Stomach (tissue), 4 donors: ENCODE results near the gene RAC2.

Source experiments
- CTCF ChIP-seq, 7 experiments: fragments of 450-650 bp in 4 of 7; fragments of 200-600 bp in 3 of 7; sonication (generic) in 3 of 7; IDR thresholded peaks; one replicate each; pipeline ENCODE4 v1.5.1; 2016 to 2019; ENCODE audit warnings: antibody characterized with exemption in 7 of 7, control low read depth in 2 of 7, mild to moderate bottlenecking in 1 of 7
- EP300 ChIP-seq: sonication (generic); formaldehyde crosslinking; IDR thresholded peaks from one replicate; pipeline ENCODE4 v1.6.1; 2017; ENCODE audit warnings: antibody characterized with exemption
- POLR2A ChIP-seq, 4 donors: fragments of 450-650 bp; IDR thresholded peaks; one replicate each; pipeline ENCODE4 v1.6.1; 2016; ENCODE audit warnings: antibody characterized with exemption in 4 of 4, control low read depth in 2 of 4, mild to moderate bottlenecking in 1 of 4, moderate library complexity in 1 of 4
- POLR2AphosphoS5 ChIP-seq, 3 donors: sonication (generic); formaldehyde crosslinking; IDR thresholded peaks; one replicate each; pipeline ENCODE4 v1.6.1; 2016; ENCODE audit warnings: antibody characterized with exemption in 3 of 3

GRCh38 chr22:37228106-37229011 lies 15.7 kb downstream of the RAC2 start:
- TF ChIP-seq POLR2A (IDR thresholded peaks at IDR 0.05) (no peak), CTCF (IDR thresholded peaks at IDR 0.05) (no peak), POLR2AphosphoS5 (IDR thresholded peaks at IDR 0.05) (no peak), EP300 (no peak)
